Dedifferentiated amniotic fluid mesenchymal stem cell (primary cell): ENCODE results near the gene OSBPL7.

ENCODE experiments used
- DNase-seq: peaks from one replicate; pipeline ENCODE4 v3.0.0-alpha.2; 2016; ENCODE audit errors: extremely low spot score

OSBPL7 gene, protein sequence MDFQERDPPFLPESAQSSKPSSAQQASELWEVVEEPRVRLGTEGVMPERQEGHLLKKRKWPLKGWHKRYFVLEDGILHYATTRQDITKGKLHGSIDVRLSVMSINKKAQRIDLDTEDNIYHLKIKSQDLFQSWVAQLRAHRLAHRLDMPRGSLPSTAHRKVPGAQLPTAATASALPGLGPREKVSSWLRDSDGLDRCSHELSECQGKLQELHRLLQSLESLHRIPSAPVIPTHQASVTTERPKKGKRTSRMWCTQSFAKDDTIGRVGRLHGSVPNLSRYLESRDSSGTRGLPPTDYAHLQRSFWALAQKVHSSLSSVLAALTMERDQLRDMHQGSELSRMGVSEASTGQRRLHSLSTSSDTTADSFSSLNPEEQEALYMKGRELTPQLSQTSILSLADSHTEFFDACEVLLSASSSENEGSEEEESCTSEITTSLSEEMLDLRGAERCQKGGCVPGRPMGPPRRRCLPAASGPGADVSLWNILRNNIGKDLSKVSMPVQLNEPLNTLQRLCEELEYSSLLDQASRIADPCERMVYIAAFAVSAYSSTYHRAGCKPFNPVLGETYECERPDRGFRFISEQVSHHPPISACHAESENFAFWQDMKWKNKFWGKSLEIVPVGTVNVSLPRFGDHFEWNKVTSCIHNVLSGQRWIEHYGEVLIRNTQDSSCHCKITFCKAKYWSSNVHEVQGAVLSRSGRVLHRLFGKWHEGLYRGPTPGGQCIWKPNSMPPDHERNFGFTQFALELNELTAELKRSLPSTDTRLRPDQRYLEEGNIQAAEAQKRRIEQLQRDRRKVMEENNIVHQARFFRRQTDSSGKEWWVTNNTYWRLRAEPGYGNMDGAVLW

DNA sequence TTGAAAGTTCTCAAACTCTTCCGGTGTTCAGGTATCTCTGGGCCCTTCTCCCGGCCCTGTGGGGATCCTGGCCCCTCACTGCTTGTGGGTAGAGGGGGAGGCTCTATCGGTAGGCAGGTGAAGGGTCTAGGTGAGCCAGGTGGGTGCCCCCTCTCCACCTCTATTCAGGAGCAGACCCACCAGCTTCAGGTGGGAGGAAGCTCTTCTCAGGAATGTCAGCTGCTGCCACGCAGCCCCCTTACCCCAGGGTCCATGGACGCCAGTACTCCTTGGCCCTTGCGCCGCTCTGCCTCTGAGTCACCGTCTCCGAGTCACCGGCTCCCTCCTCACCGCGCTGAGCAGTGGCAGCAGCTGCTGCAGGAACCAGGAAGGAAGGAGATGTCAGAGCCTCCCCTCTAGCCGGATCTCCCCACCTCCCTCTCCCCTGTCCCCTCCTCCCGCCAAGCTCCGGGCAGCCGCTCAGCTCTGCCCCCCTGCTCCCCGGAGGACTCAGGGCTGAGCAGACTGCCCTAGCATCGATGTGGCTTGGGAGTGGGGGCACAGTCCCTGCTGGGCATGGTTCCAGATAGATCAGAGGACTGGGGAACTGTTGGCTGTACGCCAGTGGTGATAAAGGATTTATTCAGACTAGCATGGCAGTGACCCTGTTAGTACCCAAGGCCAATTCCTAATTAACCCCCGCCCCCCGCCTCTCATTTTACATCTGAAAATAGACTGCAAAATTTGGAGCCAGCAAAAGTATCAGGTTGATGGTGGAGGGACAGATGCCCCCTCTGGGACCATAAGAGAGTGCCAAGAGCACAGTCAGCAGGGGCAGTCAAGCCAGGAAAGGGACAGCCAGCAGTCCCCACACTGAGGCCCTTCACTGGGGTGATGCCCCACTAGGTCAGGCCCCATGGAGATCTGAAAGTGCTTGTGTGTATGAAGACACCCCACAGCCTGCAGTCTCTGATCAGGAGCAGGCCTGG lies at the start of gene OSBPL7:
Gene OSBPL7, minus strand, starts transcription at position 371 of the 968 bp plus-strand sequence. CDS start 1,516 bp downstream, outside the sequence.
- DNase-seq, result peak; percentile 51

DNA sequence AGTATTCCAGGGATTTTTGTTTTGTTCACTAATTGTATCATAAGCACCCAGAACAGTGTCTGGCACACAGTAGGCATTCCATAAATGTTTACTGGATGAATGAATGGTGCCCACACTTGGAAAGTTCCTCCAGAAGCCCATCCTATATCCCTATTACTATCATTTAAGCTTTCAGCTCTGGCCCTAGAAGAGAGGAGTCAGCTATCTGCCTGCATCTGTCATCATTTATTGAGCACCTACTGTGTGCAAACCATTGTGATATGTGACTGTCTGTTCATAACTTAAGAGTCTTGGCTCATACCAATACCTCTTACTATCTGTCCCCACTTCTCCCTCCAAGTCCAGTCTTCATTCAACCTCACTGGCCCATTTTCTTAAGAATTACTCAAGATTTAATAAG lies 49.5 kb upstream of the OSBPL7 start:
- no peak for DNase-seq

DNA sequence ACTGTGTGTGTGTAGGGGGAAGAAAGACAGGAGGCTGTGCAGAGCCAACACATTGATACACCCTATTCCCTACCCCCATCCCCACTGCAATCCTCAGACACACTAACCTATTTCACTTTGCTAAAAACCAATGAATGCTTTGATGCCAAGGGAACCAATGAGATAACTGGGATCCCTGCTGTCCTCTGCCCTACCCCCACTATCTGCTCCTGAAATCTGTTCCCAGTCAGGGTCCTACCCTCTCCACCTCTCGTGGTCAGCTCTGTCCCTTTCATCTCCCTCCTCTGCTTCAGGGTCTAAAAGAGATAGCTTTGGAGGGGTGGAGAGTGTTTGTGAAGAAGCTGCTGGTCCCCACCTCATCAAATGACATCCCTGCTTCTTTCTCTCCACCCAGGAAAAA lies 48.5 kb upstream of the OSBPL7 start:
- DNase-seq, result no peak

DNA sequence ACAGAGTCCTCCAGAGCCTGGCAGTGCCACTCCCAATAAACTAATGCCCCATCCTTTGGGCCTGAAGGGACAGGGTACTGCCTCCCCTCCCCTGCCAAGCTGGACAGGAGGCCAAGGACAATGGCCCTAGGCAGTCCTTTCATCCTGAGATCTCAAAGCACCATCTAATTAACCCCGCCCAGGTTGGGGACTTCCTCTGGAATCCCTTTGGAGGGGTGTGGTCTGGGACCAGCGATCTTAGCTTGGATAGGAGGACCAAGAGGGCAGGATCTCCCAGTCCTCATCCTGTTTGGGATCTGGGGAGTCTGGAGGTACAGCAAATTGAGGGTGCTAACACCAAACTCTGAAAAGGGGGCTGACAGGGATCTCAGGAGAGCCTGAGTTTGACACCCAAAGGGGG lies 47.5 kb upstream of the OSBPL7 start:
- no peak for DNase-seq

DNA sequence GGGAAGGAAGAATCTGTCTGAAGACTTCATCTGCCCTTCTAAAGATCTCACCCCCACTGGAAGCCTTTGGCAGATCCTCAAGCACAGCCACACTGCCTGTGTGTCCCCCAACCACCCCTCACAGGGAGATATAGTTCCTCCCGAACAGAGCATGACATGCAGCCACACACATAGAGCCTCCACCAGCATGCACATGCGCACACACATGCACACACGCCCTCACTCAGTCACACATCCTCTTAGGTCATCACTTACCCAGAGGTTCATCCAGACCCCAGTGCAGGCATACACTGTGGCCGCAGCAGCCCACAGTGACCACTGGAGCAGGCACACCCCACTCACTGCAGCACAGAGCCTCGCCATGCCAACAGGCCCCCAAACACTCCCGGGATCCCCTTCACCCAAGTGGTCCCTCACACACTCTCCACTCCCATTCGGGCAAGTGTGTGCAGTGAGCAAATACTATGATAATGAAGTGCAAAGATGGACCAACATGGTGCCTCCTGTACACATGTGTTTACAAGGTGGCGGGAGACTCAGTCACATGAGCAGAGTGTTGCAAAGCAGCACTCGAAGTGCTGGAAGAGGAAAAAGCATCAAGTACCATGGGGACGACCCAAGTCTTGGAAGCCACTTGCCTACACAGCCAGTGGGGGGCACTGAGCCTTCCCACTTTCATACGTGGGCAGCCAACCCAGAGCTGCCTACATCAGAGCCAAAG lies 46.4 kb upstream of the OSBPL7 start:
- DNase-seq, result no peak

DNA sequence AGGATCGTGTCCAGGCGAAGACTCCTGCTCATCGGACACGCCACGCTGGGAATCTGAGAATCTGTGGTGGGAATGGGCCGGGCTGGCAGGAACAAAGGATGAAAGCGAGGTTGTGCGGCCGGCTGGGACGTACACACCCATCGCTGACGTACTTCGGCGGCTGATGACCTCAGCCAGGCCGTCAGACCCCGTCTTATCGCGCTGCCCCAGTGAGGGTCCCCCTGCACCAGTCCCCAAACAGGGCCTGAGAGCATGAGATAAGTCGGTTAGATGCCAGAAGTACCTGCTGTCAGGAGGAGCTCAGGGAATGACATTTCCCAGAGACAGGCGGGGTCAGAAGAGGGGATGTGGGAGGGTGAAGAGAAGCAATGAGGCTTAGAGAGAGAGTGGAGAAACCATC lies 45.3 kb upstream of the OSBPL7 start:
- DNase-seq, result no peak

DNA sequence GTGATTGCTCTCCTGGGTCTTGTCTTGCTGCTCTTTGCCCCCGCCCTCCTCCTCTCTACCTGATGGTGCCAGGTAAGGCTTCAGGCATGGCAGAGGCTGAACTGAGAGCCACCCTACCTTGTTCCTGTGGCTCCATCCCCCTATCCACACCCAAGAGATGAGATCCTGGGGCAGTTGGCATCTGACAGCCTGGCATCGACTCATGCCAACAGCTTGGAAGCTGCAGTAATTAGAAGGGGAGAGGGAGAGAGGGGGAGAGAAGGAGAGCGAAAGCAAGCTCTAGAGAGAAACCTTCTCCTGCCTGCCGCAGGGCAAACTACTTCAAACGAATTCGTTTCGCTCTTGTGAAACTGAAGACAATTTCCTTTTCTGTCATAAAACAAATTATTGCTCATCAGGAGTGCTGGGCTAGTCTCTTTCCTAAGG lies 43.2 kb upstream of the OSBPL7 start:
- no peak for DNase-seq

DNA sequence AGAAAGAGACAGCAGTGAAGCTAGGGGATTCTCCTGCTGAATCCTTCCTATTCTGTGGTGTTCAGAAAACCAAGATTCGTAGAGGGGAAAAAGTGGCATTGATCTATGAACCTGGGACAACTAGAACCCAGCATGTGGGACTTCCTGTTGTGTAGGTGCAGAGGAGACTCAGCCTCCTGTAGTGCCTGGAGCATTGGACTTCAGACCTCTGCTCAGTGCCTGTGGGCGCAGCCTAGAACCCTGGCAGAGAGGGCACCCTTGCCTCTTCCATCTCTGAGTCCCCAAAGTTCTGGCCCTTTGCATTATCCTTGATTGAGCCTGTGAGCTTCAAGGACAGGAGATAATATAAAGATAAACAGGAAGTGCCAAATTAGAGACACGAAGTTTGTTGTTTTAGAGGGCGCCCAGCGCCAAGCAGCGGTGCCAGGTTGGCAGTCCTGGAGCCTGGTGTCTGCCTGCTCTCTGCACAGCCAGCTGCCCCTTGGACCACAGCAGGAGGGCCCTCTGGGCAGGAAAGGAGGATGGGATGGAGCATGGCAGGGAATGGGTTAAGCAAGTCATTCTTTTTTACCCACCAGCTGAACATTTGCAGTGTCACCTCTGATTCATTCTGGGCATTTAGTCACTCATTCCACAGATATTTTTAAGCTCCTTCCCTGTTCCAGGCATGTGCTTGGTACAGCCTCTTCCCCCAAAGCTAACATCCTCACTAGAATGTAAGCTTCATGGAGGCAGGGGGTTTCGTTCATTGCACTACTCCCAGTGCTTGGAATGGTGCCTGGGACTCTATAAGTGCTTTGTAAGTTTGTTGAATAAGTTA lies 41.2 kb upstream of the OSBPL7 start:
- peak; percentile 58 for DNase-seq

DNA sequence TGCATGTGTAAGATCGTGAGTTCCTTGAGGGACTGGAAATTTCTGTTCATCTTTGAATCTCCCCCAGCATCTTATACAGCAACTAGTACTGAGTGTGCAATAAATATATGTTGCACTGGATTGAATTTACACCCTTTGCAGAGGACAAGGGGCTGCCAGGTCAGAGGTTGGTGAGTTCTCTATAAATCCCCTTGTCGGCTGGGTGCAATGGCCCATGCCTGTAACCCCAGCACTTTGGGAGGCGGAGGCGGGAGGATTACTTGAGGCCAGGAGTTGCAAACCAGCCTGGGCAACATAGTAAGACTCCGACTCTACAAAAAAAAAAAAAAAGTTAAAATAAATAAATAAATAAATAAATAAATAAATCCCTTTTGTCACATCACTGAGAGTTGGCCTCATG lies 38.8 kb upstream of the OSBPL7 start:
- no peak for DNase-seq

DNA sequence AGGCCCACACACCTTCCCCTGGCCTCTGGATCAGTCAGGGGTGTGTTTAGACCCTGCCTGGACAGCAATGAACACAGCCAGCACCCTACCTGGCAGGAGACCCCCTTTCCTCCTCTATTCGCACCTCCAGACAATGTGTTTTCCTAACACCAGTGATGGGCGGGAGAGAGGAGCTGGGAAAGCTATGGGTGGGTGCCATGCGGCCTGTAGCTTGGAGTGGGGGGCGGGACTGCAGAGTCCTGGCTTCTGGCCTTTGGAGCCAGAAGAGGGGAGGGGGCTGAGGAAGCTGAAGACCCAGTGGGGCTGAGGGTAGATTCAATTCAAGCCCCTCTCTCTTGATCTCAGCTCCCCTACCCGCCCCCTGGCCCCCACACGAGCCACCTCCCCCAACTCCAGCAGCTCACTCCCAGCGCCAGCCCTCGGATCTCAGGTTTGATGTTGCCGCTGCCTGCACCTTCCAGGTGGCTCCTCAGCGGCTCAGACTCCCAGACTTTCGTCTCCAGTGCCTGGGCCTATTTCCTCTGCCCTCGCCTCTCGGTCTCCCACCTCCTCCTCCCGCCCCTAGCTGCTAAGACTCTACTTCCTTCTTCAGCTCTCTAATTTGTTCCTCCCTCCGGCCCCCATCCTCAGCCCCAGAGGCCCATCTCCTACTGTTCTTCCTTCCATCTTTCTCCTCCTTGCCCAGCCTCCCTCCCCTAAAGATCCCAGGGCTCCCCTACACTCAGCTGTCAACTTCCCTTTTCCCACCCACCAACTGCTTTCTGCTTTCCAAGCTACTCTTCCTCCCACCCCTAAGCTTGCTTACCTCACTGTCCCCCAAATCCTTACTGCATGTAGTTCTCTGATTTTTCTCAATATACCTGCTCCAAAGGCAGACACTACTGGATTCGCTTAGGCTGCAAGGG lies 36.2 kb upstream of the OSBPL7 start:
- no peak for DNase-seq

DNA sequence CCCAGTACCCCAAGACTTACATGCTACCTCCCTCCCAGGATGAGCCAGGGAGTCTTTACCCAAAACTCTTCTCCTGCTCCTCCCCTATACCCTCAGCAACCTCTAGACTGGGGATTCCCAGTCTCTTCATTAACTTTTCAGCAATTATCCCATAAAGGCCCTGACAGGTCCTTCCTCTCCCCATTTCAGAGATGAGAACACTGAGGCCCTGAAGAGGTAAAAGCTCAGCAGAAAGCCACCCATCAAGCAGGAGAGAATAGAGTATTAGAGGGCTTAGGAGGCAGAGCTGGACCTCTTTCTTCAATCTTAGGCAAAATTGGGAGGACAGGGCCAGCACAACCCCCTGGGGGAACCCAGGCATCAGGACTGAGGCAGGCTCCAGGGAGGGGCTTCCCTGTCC lies 35.2 kb upstream of the OSBPL7 start:
- DNase-seq, result no peak

DNA sequence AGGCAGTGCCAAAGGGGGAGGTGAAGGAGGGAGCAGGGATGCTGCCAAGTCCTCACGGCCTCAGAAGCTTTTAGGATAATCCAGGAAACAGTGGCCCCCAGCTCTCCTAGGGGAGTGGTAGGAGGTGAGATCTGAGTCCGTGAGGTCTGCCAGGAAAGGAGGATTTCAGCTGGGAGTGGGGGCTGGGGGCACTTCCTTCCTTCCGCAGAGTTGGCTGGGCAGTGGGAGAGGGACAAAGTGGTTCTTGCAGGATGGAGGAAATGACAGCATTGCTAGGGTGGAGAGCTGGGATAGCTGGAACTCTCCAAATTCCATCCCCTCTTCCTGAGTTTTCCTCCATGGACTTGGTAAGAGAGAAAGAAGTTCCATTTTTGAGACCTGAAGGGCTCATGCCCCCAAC lies 34.1 kb upstream of the OSBPL7 start:
- DNase-seq, result no peak

DNA sequence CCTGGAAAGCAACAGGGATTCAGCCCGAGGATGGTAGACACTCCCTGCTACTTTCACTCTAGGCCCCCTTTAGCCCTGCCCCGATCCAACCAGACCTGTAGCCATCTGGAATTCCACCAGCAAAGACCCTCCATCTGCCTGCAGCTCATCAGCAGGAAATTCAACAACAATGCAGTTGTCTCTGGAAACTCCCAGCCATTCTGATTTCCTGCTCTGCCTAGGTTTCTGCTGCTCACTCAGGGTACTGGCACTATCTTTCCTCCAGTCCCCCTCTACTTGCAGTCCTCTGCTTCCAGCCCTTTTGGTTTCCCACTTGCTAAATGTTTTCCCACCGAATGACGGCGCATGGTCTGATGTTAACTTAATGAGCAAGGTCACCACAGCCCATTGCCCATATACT lies 32.0 kb upstream of the OSBPL7 start:
- no peak for DNase-seq

DNA sequence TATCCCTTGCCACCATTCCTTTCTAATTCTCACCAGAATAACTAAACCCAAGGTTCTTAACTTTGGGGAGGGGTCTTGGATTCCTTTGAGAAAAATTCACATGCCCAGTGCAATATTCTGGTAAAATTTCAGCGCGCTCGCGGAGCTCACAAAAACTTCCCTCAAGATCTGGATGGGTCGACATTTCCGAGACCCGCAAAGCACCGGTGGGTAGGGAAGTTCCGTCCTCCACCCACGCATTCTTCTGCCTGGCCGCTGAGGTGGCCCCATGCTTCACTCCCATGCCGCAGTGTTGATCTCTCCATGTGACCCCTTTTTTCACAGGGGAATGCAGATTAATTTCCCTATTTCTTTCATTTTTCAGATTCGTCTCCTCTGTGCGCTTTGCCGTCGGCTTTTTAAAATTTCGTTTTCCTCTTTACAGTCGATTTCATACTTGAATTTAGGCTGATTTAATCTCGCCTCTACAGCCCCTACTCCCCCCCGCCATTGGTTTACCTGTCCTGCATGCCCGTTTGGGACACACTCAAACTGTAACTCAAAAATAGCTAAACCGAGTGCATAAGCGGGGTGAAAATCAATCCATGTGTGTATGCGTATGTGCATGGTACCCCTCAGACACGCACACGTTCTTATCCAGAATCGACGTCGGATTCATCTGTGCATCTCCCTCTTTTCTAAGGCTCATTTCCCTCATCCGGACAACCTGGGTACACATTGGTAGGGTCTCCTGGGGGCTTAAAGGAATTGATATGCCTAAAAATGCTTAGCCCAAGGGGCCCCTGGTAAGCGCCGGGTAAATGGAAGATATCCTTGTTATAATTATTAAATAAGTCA lies 30.7 kb upstream of the OSBPL7 start:
- DNase-seq, result no peak

DNA sequence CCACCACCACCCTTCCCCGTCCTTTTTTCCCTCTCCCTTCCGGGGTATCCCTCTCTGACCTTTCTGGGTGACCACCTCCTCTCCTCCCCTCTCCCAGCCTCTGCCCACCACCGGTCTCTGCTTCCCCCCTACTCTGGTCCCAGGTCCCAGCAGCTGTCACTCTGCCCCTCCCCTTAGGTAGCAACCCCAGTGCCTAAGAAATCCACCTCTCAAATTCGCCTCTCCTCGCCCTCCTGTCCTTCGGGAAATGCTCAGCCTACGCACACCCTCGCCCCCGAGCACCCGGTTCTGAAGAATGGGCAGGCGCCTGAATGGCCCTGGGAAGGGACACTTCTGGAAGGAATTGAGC lies 30.1 kb upstream of the OSBPL7 start:
- DNase-seq, result no peak

DNA sequence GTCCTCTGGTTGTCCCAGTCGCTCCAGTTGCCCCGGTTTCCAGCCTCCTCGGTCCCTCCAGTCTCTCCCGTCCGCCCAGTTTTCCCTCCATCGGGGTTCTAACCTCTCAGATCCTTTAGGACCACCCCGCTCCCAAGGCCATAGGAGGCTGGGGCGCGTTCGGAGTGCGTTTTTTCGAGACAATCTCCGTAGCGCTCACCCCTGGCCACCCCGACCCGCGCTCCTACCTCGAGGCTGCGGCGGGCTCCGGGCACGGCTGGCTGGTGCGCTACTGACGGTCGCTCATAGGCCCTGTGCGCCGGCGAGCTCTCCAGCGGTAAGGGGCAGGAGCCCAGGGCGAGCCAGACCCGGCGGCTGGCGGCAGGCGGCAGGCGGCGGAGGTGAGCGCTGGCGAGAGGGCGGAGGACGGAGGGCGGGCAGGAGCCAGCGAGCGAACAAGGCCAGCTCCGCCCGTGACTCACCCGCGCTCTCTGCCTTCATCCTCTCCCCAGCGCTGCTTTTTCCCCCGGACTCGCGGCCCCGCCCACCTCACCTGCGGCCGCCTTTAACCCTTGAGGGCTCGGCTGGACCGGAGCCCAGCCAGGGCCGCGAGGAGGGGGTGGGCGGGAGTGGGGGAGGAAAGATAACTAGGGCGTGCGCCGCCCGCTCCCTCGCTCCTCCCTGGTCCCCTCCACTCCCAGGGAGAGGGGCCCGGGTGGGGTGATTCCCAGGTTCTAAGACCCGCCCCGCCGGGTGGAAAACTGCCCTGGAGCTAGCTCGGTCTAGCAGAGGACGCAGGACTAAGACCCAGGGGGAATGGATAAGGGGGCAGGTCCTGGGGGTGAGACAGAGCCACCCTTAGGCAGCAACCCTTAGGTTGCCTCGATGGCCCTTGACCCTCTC lies 29.3 kb upstream of the OSBPL7 start, which contains the start of gene SP6:
Gene SP6, minus strand, starts transcription at position 472 of the 882 bp plus-strand sequence. CDS start 2,734 bp downstream, outside the sequence.
- DNase-seq, result no peak

DNA sequence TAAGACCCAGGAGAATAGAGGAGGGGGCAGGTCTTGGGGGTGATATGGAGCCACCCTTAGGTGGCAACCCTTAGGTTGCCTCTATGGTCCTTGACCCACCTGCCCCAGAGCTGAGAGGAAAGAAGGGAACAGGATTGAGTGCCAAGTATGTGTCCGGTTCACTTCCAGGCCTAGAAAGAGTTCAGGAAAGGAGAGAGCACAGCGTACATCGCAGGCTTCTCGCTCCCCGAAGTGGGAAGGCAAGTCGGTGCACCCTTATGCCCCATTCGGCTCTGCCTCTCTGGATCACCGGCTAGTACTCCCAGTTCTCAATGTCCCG lies 28.7 kb upstream of the OSBPL7 start:
- no peak for DNase-seq

DNA sequence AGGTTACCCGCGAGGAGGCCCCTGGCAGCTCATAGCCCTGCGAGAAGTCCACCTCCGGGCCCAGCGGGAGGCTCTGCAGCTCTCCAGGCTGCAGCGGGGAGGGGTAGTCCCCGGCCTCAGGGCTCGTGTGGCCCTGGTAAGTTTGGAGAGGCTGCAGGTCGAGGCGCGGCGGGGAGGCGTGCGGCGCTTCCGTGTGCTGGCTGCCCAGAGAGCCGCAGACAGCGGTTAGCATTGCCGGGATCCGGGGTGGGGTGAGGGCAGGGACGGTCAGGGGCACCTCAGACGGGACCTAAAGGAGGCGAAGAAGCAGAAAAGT lies 26.6 kb upstream of the OSBPL7 start:
- DNase-seq, result no peak
